GM23338 (cell line): Measurements from ENCODE around the gene CDV3. TPM values are rescaled to one million over a fixed set of nuclear protein-coding genes. Genes with fewer than 3 reads are reported as not detected.

ENCODE experiments used
- ATAC-seq: fragments of 200-7000 bp; cut with Tn5 transposase; 3 replicates; pipeline ENCODE4 v1.9.1; 2020
- DNase-seq: peaks from one replicate; pipeline ENCODE4 v3.0.0-alpha.2; 2015; ENCODE audit warnings: low spot score
- H2AFZ ChIP-seq: fragments of 200-600 bp; sonication (generic); 2 replicates; pipeline ENCODE4 v1.8.0; 2016; ENCODE audit warnings: antibody characterized with exemption, mild to moderate bottlenecking, moderate library complexity
- H3F3A ChIP-seq: fragments of 200-600 bp; sonication (generic); replicated peaks from 2 replicates; pipeline ENCODE4 v1.8.0; 2017; ENCODE audit warnings: antibody characterized with exemption, mixed run types, low read depth
- H3K27ac ChIP-seq: fragments of 200-600 bp; sonication (generic); 2 replicates; pipeline ENCODE4 v1.6.1; 2016; ENCODE audit warnings: low read depth
- H3K27me3 ChIP-seq: fragments of 200-600 bp; sonication (generic); 2 replicates; pipeline ENCODE4 v1.8.0; 2016; ENCODE audit warnings: mild to moderate bottlenecking, mixed run types, moderate library complexity; ENCODE audit not compliant: insufficient read depth
- H3K36me3 ChIP-seq: fragments of 200-600 bp; sonication (generic); 2 replicates; pipeline ENCODE4 v1.8.0; 2016; ENCODE audit warnings: mild to moderate bottlenecking; ENCODE audit not compliant: insufficient read depth
- H3K4me1 ChIP-seq: fragments of 200-600 bp; sonication (generic); 2 replicates; pipeline ENCODE4 v1.8.0; 2016; ENCODE audit warnings: mild to moderate bottlenecking, moderate library complexity; ENCODE audit not compliant: insufficient read depth
- H3K4me2 ChIP-seq: fragments of 200-600 bp; sonication (generic); 2 replicates; pipeline ENCODE4 v1.7.1; 2017; ENCODE audit warnings: mixed run types
- H3K4me3 ChIP-seq: fragments of 200-600 bp; sonication (generic); 2 replicates; pipeline ENCODE4 v1.6.1; 2016; ENCODE audit warnings: mixed run types
- H3K79me2 ChIP-seq: fragments of 200-600 bp; sonication (generic); replicated peaks from 2 replicates; pipeline ENCODE4 v1.8.0; 2017; ENCODE audit warnings: mild to moderate bottlenecking; ENCODE audit not compliant: insufficient read depth
- H3K9me2 ChIP-seq: fragments of 200-600 bp; sonication (generic); 2 replicates; pipeline ENCODE4 v1.8.0; 2017; ENCODE audit not compliant: insufficient read depth
- H4K20me1 ChIP-seq: fragments of 200-600 bp; sonication (generic); replicated peaks from 2 replicates; pipeline ENCODE4 v1.8.0; 2017; ENCODE audit warnings: mild to moderate bottlenecking; ENCODE audit not compliant: insufficient read depth
- H3K27ac Mint-ChIP-seq: 2 replicates; pipeline ENCODE4 v1.8.0; 2020; ENCODE audit warnings: inconsistent platforms, mild to moderate bottlenecking, moderate library complexity, mixed read lengths
- H3K27me3 Mint-ChIP-seq: 3 replicates; pipeline ENCODE4 v1.8.0; 2022; ENCODE audit warnings: low read depth, mild to moderate bottlenecking, moderate library complexity, mixed read lengths, inconsistent platforms; ENCODE audit not compliant: insufficient read depth, poor library complexity
- H3K36me3 Mint-ChIP-seq: 3 replicates; pipeline ENCODE4 v1.8.0; 2021; ENCODE audit warnings: low read depth, mild to moderate bottlenecking, inconsistent platforms, moderate library complexity, mixed read lengths
- H3K4me1 Mint-ChIP-seq: 3 replicates; pipeline ENCODE4 v1.8.0; 2020; ENCODE audit warnings: mild to moderate bottlenecking, inconsistent platforms, mixed read lengths
- H3K4me3 Mint-ChIP-seq: 3 replicates; pipeline ENCODE4 v1.8.0; 2021; ENCODE audit warnings: moderate library complexity, mild to moderate bottlenecking, inconsistent platforms, mixed read lengths
- H3K9me3 Mint-ChIP-seq: 3 replicates; pipeline ENCODE4 v1.8.0; 2020; ENCODE audit warnings: moderate library complexity, mild to moderate bottlenecking, inconsistent platforms, mixed read lengths
- CREB1 ChIP-seq: fragments of 250-450 bp; sonication (Bioruptor Pico); IDR thresholded peaks from 2 replicates; pipeline ENCODE4 v1.5.0; 2020; ENCODE audit warnings: low read depth, mild to moderate bottlenecking, moderate library complexity
- CTCF ChIP-seq, 2 experiments: fragments of 200-600 bp in 1 of 2; sonication (generic) in 1 of 2; conservative IDR thresholded peaks; 2 replicates each; pipeline versions ENCODE4 v1.5.1 to v1.6.1; 2016 to 2017; ENCODE audit warnings: antibody characterized with exemption in 2 of 2, low read depth in 2 of 2, mild to moderate bottlenecking in 2 of 2, moderate library complexity in 1 of 2
- ETS1 ChIP-seq: IDR thresholded peaks from 2 replicates; pipeline ENCODE4 v1.6.1; 2016; ENCODE audit warnings: antibody characterized with exemption
- EZH2 ChIP-seq: fragments of 200-600 bp; sonication (generic); IDR thresholded peaks from one replicate; pipeline ENCODE4 v1.8.0; 2017; ENCODE audit warnings: antibody characterized with exemption, mild to moderate bottlenecking, low read depth; ENCODE audit not compliant: unreplicated experiment
- EZH2phosphoT487 ChIP-seq: fragments of 200-600 bp; sonication (generic); IDR thresholded peaks from one replicate; pipeline ENCODE4 v1.8.1; 2018; ENCODE audit warnings: antibody characterized with exemption; ENCODE audit not compliant: unreplicated experiment
- JUNB ChIP-seq: IDR thresholded peaks from one replicate; pipeline ENCODE4 v1.6.1; 2016; ENCODE audit warnings: antibody characterized with exemption; ENCODE audit not compliant: unreplicated experiment
- NANOG ChIP-seq: IDR thresholded peaks from 2 replicates; pipeline ENCODE4 v1.6.1; 2016; ENCODE audit warnings: antibody characterized with exemption, borderline replicate concordance
- POLR2AphosphoS5 ChIP-seq: IDR thresholded peaks from 2 replicates; pipeline ENCODE4 v1.6.1; 2016; ENCODE audit warnings: antibody characterized with exemption, low read depth
- REST ChIP-seq: IDR thresholded peaks from one replicate; pipeline ENCODE4 v1.6.1; 2018; ENCODE audit warnings: antibody characterized with exemption; ENCODE audit not compliant: unreplicated experiment
- STAT1 ChIP-seq: IDR thresholded peaks from one replicate; pipeline ENCODE4 v1.6.1; 2016; ENCODE audit warnings: antibody characterized with exemption; ENCODE audit not compliant: unreplicated experiment
- ZNF114 ChIP-seq: fragments of 250-450 bp; sonication (Bioruptor Pico); IDR thresholded peaks from 2 replicates; pipeline ENCODE4 v1.5.0; 2020; ENCODE audit warnings: mild to moderate bottlenecking, moderate library complexity
- ZNF331 ChIP-seq: fragments of 250-450 bp; sonication (Bioruptor Pico); IDR thresholded peaks from 2 replicates; pipeline ENCODE4 v1.5.0; 2020; ENCODE audit warnings: low read depth, mild to moderate bottlenecking, moderate library complexity
- ZNF462 ChIP-seq: fragments of 250-450 bp; sonication (Bioruptor Pico); IDR thresholded peaks from 2 replicates; pipeline ENCODE4 v1.5.0; 2020; ENCODE audit warnings: mild to moderate bottlenecking, moderate library complexity
- polyA plus RNA-seq: library from polyadenylated mRNA; unstranded; fragments of >200 nt; fragmentation: Nextera tagmentation; extraction: Ambion mirVana; gene quantifications from 2 replicates; pipeline ENCODE4 v1.2.1, GENCODE V29; 2016
- total RNA-seq: library from RNA; depleted of rRNA; stranded (reverse); fragments of >200 nt; shearing (Covaris generic); gene quantifications from 2 replicates; pipeline ENCODE4 v1.2.3, GENCODE V29; 2014

Gene CDV3
- total and polyA plus RNA-seq, 2 experiments from 2014 or later: 36.6 to 119 TPM

GRCh38 chr3:133570937-133571320, 2.6 kb upstream of the CDV3 start:
- TF ChIP-seq ZNF114 (CRISPR knock-in tag): no peak
- no peak for TF ChIP-seq POLR2AphosphoS5
- TF ChIP-seq ETS1: no peak
- no peak for TF ChIP-seq ZNF462 (CRISPR knock-in tag)
- no peak for TF ChIP-seq ZNF331 (CRISPR knock-in tag)
- no peak for TF ChIP-seq JUNB
- no peak for TF ChIP-seq EZH2phosphoT487
- no peak for TF ChIP-seq CTCF (conservative IDR thresholded peaks at IDR 0.05; ENCODE audit: low read depth in 2 of 2)
- no peak for TF ChIP-seq STAT1
- TF ChIP-seq CREB1 (CRISPR knock-in tag): no peak
- TF ChIP-seq EZH2: no peak
- TF ChIP-seq REST: no peak
- TF ChIP-seq NANOG: no peak
- ATAC-seq (no peak), DNase-seq (no peak)
- Mint-ChIP-seq H3K27ac (no peak overlapping the region), H3K9me3 (no peaks in the 10 kb centered on the region), H3K36me3 (peaks cover 15% of the 10 kb centered on the region), H3K27me3 (peaks cover 7% of the 10 kb centered on the region), H3K4me3 (no peak overlapping the region), H3K4me1 (peaks cover 16% of the 10 kb centered on the region; the same call in 2 of the 3 replicates)
- no peak overlapping the region for H3K27ac ChIP-seq
- H3K36me3 ChIP-seq: peaks cover 7% of the 10 kb centered on the region
- no peak overlapping the region for H3K4me3 ChIP-seq
- H3F3A ChIP-seq: no peaks in the 10 kb centered on the region
- H2AFZ ChIP-seq: no peak overlapping the region
- no peaks in the 10 kb centered on the region for H3K27me3 ChIP-seq
- H3K79me2 ChIP-seq: peaks cover 17% of the 10 kb centered on the region
- peaks cover 15% of the 10 kb centered on the region for H4K20me1 ChIP-seq
- peaks cover 19% of the 10 kb centered on the region for H3K4me1 ChIP-seq
- no peak overlapping the region for H3K4me2 ChIP-seq
- H3K9me2 ChIP-seq: no peaks in the 10 kb centered on the region
